WTC11 (cell line): ENCODE results near the gene SMAD3.
A peak's percentile ranks its signal among the peaks of the same experiment; 100 is the strongest.

Source experiments
- ATF6 ChIP-seq: sonication (generic); formaldehyde crosslinking; IDR thresholded peaks from 2 replicates; pipeline ENCODE4 v1.8.1; 2023; ENCODE audit warnings: mild to moderate bottlenecking, missing genetic modification reagents
- CTCF ChIP-seq: fragments of 200-600 bp; IDR thresholded peaks from 2 replicates; pipeline ENCODE4 v1.8.0; 2022; ENCODE audit warnings: antibody characterized with exemption
- E2F1 ChIP-seq: sonication (generic); formaldehyde crosslinking; IDR thresholded peaks from 2 replicates; pipeline ENCODE4 v1.8.0; 2022; ENCODE audit warnings: mild to moderate bottlenecking, missing genetic modification reagents
- E2F5 ChIP-seq: sonication (generic); formaldehyde crosslinking; IDR thresholded peaks from 2 replicates; pipeline ENCODE4 v1.8.1; 2022; ENCODE audit warnings: mild to moderate bottlenecking, moderate library complexity, missing genetic modification reagents
- FOXJ3 ChIP-seq: sonication (generic); formaldehyde crosslinking; IDR thresholded peaks from 2 replicates; pipeline ENCODE4 v1.9.0; 2021; ENCODE audit warnings: missing genetic modification reagents, mild to moderate bottlenecking, borderline replicate concordance
- MAX ChIP-seq: sonication (generic); formaldehyde crosslinking; IDR thresholded peaks from 2 replicates; pipeline ENCODE4 v1.8.0; 2022; ENCODE audit warnings: mild to moderate bottlenecking, missing genetic modification reagents
- NFE2L1 ChIP-seq: sonication (generic); formaldehyde crosslinking; IDR thresholded peaks from 2 replicates; pipeline ENCODE4 v1.8.1; 2023; ENCODE audit warnings: missing genetic modification reagents
- RELA ChIP-seq: sonication (generic); formaldehyde crosslinking; IDR thresholded peaks from 2 replicates; pipeline ENCODE4 v1.8.1; 2022; ENCODE audit warnings: missing genetic modification reagents, mild to moderate bottlenecking, borderline replicate concordance
- SP1 ChIP-seq: sonication (generic); formaldehyde crosslinking; conservative IDR thresholded peaks from 2 replicates; pipeline ENCODE4 v1.8.1; 2022; ENCODE audit warnings: missing genetic modification reagents
- TEAD1 ChIP-seq: sonication (generic); formaldehyde crosslinking; IDR thresholded peaks from 2 replicates; pipeline ENCODE4 v1.8.0; 2022; ENCODE audit warnings: mild to moderate bottlenecking, missing genetic modification reagents
- USF2 ChIP-seq: sonication (generic); formaldehyde crosslinking; IDR thresholded peaks from 2 replicates; pipeline ENCODE4 v1.8.1; 2023; ENCODE audit warnings: mild to moderate bottlenecking, missing genetic modification reagents, moderate library complexity
- ZBTB21 ChIP-seq: sonication (generic); formaldehyde crosslinking; IDR thresholded peaks from 2 replicates; pipeline ENCODE4 v1.8.1; 2023; ENCODE audit warnings: mild to moderate bottlenecking, missing genetic modification reagents, borderline replicate concordance

- TF ChIP-seq CTCF, result no peak
- no peak for TF ChIP-seq SP1 (CRISPR knock-in tag)
- no peak for TF ChIP-seq FOXJ3 (CRISPR knock-in tag)
- TF ChIP-seq TEAD1 (CRISPR knock-in tag), result 0 out of 2 replicates have a peak, but pooled peaks have one; percentile 18
- peak; percentile 56; the same call in 1 of the 2 replicates for TF ChIP-seq MAX (CRISPR knock-in tag)
- TF ChIP-seq RELA (CRISPR knock-in tag), result no peak
- no peak for TF ChIP-seq USF2 (CRISPR knock-in tag)
- no peak for TF ChIP-seq NFE2L1 (CRISPR knock-in tag)
- no peak for TF ChIP-seq ATF6 (CRISPR knock-in tag)
- no peak; the same call in 1 of the 2 replicates for TF ChIP-seq E2F5 (CRISPR knock-in tag)
- no peak for TF ChIP-seq ZBTB21 (CRISPR knock-in tag)
- TF ChIP-seq E2F1 (CRISPR knock-in tag), result no peak
Observed at GRCh38 chr15:67064607-67065530, 533 bp upstream of the SMAD3 start.
